ENCODE data around the gene ABTB2.
"Not testable (repeated sequence)": the region's sequence is repeated elsewhere in the genome, so short reads cannot be mapped to it uniquely, and the experiment has no call there.

Gene ABTB2

DNA sequence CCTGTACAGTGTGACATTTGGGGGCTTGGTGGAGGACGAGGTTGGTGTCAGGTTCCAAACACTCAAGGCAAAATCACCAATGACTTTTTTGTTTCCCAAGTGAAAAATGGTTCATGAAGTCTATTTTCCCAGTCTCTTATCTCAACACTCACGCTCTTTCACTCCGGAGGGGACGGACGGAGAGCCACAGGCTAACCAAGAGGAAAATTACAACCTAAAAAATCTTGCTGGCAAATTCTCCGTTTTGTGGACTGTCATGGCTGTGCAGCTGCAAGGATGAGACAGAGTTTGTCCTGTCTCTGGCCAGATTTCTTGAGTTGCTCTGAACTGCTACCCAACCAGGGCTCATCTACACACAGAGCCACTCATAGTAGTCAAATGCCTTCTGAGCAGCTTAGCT lies 101.2 kb downstream of the ABTB2 start:
- in situ Hi-C loops (cut with HindIII; ENCODE audit: low pct_ligation_motif_present, low pct_unique_long_range_greater_than_20kb, low sequenced_read_pairs): no loop called here
- DNase-seq: no peak

DNA sequence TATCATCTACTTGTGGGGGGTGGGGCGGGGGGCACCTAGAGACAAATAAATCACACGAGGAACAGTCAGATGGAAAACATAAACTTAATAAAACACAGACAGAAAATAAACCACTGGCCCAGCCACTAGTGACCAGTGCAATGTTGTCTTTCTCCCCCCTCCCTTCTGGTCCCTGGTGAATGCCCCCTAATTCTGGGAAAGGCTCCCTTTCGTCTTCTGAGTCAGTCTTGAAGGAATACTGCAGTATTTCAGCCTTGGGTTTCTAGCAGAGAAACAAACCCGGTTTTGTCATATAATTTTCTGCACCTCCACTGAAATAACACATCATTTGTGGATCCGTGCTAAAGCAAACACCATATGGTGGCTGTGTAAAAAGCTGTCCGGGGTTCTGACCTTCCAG lies 101.7 kb downstream of the ABTB2 start:
- DNase-seq: no peak
- in situ Hi-C loops (cut with HindIII; ENCODE audit: low pct_ligation_motif_present, low pct_unique_long_range_greater_than_20kb, low sequenced_read_pairs): no loop called here

DNA sequence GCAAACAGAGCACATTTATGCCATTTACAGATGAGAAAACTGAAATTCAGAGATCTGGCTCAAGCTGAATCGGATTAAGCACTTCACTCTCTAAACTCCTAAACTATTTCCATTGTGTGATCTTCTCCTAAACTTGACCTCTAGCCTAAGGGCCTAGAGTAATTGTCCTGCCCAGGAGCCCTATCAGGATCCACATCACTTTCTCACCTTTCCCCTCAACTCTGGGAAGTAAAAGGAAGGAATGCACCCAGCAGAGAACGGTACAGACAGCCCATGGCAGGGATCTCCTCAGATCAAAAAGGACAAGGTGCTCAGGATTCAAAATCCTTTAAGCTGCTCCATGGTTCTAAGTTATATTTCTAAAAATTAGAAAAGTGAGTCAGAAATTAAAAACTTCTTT lies 102.7 kb downstream of the ABTB2 start:
- DNase-seq: no peak
- in situ Hi-C loops (cut with HindIII; ENCODE audit: low pct_ligation_motif_present, low pct_unique_long_range_greater_than_20kb, low sequenced_read_pairs): no loop called here

DNA sequence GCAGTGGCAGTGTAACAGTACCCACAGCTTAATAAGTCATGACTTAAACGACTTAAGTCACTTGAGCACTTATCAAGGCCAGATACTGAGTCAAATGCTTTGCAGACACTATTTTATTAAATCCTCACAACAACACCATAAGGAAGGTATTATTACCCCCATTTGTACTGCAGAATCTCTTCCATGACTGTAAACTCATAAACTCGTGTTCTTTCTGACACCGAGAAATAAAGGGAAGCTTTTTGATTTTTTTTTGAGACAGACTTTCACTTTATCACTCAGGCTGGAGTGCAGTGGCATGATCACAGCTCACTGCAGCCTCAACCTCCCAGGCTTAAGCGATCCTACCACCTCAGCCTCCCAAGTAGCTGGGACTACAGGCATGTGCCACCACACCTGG lies 103.8 kb downstream of the ABTB2 start:
- in situ Hi-C loops (cut with HindIII; ENCODE audit: low pct_ligation_motif_present, low pct_unique_long_range_greater_than_20kb, low sequenced_read_pairs): no loop called here
- no peak for DNase-seq

DNA sequence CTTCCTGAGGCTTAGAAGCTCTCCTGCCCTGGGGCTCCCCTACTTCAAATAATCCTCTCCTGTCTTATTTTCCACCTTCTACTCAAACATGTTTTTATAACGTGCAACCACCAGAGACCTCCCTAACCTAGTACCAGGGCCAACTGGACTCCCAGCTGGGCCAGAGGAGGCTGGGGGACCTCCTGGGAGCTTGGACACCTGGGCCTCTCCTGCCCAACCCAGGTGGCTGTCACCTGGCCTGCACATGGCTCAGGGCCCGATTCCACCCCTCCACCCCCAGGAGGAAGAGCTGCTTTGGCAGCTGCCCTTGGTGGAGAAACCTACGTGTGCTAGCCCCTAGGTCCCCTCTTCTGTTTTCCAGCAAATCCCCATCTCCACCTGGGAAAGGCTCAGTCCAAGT lies 105.2 kb downstream of the ABTB2 start:
- DNase-seq: no peak
- in situ Hi-C loops (cut with HindIII; ENCODE audit: low pct_ligation_motif_present, low pct_unique_long_range_greater_than_20kb, low sequenced_read_pairs): no loop called here

DNA sequence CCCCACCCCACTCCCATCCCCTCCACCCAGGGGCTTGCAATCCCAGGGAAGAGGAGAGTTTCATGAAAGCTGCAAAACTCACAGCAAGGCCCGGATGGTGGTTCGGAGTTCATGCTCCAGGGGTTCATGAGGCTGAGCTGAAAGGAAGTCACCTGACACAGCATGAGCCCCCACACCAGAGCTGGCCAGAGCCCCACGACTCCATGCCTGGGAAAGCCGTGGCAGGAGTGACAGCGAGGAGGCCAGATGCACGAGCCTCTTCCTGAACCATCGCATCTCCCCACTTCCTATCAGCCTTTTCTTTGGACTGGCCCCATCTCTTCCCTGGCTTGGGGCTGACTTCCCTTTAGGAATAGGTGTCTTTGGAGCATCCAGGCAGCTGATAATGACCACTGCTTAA lies 105.8 kb downstream of the ABTB2 start:
- in situ Hi-C loops (cut with HindIII; ENCODE audit: low pct_ligation_motif_present, low pct_unique_long_range_greater_than_20kb, low sequenced_read_pairs): no loop called here
- DNase-seq: no peak

DNA sequence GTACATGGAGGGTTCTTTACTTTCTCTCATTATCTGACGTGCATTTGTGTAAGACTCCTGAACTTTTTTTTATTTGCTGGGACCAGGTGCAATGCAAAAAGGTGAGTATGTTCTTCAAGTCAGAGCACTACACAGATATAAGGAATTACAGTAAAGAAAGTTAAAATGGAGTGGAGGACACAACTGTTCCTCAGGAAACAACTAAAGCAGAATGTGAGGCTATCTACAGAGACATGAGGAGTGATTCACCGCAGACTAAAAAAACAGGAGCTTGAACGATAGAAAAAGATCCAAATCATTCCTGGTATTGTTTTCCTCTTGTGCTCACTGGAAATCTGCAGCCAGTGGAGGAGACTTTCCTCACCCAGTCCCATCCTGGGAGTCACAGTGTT lies 106.2 kb downstream of the ABTB2 start:
- in situ Hi-C loops (cut with HindIII; ENCODE audit: low pct_ligation_motif_present, low pct_unique_long_range_greater_than_20kb, low sequenced_read_pairs): no loop called here
- DNase-seq: peak; percentile 28

DNA sequence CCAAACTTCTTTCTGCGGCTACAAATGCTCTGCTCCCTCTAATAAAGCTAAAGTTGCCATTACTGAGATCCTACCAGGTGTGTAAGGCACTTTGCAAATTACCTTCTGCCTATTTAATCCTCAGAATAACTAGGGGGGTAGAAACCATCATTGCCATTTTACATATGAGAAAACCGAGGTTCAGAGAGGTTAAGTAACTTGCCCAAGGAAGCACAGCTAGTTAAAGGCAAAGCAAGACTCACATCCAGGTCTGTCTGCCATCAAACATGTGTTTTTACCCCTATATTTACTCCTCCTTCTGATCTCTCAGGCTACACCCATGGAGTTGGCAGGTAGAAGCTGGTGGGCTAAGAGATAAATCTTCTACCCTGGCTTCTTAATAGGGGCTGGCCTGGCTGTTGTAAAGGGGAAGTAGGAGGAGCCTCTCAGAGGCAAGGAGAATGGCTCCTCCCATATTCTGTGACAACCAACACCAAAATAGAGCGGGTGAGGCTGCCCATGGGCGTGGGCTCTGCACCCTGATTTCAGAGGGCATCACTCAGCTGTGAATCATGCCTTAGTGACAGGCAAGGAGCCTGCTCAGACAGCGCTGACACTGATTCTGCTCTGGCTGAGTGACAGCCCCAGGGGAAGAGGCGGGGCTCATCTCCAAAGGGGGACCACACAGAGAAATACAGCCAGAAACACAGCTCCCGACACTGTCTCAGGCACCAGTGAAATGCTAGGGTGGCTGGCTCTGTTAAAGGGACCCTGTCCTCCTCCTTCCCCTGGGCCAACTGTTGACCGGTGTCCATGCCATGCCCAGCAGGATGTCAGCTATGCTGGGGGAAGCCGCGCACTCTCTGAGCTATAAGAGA lies 106.8 kb downstream of the ABTB2 start:
- in situ Hi-C loops (cut with HindIII; ENCODE audit: low pct_ligation_motif_present, low pct_unique_long_range_greater_than_20kb, low sequenced_read_pairs): no loop called here
- peak; percentile 73 for DNase-seq

DNA sequence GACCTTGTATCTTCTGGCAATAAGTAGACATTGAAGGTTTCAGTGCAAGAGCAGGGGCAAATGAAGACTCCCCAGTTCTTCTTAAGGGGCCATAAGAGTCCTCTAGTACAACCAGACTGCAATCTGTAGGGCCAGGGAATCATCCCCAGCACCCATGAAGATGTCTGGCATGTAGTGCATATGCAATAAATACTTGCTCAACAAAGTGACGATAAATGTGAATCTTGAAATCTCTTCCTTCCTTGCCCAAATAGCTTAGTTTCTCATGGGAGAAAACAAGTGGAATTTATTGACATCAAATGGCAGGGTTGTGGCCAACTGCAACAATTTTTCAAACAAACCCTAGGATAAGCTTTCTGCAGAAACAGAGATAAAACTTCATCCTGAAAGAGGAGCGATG lies 107.6 kb downstream of the ABTB2 start:
- in situ Hi-C loops (cut with HindIII; ENCODE audit: low pct_ligation_motif_present, low pct_unique_long_range_greater_than_20kb, low sequenced_read_pairs): no loop called here
- no peak for DNase-seq

DNA sequence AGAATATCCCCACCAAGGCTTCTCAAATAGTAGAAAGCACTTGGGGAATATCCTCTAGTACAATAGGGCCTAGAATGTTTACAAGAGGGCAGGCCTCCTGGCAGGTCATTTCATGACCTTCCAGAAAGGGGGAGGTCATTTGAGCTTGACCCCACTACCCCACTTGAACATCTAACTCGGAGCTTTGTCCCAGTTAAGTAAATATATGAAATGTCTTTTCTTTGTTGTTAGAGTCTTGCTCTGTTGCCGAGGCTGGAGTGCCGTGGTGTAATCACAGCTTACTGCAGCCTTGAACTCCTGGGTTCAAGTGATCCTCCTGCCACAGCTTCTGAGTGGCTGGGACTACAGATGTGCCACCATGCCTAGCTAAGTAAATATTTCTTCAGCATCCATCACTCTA lies 108.4 kb downstream of the ABTB2 start:
- DNase-seq: no peak
- in situ Hi-C loops (cut with HindIII; ENCODE audit: low pct_ligation_motif_present, low pct_unique_long_range_greater_than_20kb, low sequenced_read_pairs): no loop called here

DNA sequence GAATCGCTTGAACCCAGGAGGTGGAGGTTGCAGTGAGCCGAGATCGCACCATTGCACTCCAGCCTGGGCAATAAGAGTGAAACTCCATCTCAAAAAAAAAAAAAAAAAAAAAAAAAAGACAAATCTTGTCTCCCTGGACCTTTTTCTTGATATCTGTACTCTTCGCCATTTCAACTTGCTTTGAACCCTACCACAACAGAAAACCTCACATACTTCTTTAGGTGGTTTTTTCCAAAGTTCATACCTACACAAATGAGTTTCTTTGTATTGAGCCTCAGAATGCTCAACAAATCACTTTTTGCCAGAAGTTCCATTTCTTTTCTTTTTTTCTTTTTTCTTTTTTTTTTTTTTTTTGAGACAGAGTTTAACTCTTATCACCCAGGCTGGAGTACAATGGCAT lies 111.3 kb downstream of the ABTB2 start:
- DNase-seq; in situ Hi-C loops (cut with HindIII; ENCODE audit: low pct_ligation_motif_present, low pct_unique_long_range_greater_than_20kb, low sequenced_read_pairs): not testable (repeated sequence)

DNA sequence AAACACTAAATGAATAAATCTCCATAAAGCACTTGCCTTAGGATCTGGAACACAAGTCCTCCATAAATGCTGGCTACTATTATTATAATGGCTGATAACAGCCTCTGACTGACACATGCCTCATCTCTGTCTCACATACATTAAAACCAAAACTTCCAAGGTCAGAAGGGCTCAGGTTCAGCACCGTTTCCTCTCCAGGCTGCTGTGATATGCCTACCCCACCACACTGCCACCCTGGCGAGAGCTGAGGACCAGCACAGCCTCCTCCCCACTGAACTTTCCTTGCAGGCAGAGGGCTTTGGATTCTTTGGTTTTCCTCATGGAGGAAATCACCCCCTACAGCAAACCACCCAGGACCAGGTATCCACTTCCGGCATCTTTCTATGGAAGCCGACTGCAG lies 112.8 kb downstream of the ABTB2 start:
- in situ Hi-C loops (cut with HindIII; ENCODE audit: low pct_ligation_motif_present, low pct_unique_long_range_greater_than_20kb, low sequenced_read_pairs): no loop called here
- DNase-seq: no peak

DNA sequence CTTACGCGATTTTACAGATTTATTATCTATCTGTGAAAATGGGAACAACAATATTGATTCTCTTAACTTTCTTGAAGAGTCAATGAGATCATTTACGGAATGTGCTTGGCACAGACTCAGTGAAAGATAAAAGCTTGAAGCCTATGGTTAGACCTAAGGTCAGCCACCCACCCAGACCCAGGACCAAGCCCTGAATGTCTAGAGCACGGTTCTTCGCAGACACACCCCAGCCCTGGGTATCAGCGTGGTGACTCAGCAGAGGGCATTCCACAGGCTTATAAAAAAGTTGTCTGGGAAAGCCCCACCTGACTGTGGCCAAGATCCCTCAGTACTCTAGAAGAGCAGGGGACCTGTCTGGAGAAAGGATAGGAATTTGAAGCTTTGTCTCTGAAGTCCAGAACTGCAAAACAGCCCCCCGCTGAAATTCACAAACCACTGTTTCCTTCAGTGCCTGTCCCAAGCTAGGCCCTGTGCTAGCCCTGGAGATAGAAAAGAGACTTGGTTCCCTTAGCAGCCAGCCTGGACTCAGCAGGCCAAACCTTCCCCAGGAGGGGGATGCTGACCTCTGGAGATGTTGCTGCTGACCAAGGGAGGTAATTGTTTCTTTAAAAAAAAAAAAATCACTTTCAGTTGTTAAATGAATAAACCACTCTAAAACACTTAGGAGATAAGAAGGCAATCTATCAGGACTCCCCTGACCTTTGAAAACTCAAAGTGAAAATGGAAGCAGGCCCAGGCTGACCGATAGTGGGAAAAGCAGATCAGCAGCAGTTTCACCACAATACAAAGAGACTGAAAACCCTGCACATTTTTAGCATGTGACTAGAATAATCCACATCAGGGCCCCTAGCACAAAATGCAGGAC lies 114.0 kb downstream of the ABTB2 start:
- in situ Hi-C loops (cut with HindIII; ENCODE audit: low pct_ligation_motif_present, low pct_unique_long_range_greater_than_20kb, low sequenced_read_pairs): no loop called here

DNA sequence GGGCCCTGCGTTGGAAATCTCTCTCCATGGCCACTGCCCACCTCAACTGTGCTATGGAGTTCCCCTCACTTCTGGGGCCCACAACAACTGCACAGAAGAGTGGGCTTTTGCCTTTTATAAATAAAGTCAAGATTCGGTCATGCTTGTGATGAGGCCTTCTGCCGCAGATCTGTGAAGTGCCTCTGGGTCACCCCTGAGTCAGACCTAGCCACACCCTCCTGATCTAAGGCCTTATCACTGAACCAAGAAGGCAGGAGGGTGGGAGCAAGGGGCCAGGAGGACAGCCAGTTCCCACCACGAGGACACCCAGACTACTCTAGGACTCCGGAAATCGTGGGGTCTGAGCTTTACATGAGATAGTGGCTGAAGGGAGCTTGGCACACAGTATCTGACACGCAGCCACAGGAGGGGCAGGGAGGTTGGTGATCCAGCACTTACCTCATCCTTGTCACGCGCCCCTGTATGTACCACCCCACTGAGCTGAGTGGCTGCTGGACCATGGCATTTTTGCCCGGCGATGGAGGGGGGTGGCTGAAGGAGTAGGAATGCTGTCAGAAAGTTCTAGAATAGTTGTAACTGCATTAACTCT lies 115.7 kb downstream of the ABTB2 start:
- in situ Hi-C loops (cut with HindIII; ENCODE audit: low pct_ligation_motif_present, low pct_unique_long_range_greater_than_20kb, low sequenced_read_pairs): no loop called here
- DNase-seq: peak; percentile 82

More for the DNA sequence above, 114.0 kb downstream of the ABTB2 start:
- DNase-seq: peak; percentile 90

DNA sequence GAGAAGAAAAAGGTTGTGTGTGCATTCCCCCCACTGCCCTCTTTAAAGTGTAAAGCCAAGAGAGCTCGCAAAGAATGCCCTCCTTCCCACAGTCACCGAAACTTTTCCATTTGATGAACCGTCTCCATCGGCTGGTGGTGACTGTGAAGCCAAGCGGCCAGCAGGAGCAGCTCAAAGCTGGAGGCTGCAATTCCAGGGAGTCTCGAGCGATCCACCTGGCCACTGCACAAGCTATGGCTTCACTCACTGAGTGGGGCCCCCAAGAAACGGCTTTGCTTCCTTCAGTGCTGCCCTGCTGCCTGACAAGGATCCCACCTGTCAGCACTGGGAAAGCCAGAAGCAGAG lies 117.7 kb downstream of the ABTB2 start:
- in situ Hi-C loops (cut with HindIII; ENCODE audit: low pct_ligation_motif_present, low pct_unique_long_range_greater_than_20kb, low sequenced_read_pairs): no loop called here
- DNase-seq: no peak

DNA sequence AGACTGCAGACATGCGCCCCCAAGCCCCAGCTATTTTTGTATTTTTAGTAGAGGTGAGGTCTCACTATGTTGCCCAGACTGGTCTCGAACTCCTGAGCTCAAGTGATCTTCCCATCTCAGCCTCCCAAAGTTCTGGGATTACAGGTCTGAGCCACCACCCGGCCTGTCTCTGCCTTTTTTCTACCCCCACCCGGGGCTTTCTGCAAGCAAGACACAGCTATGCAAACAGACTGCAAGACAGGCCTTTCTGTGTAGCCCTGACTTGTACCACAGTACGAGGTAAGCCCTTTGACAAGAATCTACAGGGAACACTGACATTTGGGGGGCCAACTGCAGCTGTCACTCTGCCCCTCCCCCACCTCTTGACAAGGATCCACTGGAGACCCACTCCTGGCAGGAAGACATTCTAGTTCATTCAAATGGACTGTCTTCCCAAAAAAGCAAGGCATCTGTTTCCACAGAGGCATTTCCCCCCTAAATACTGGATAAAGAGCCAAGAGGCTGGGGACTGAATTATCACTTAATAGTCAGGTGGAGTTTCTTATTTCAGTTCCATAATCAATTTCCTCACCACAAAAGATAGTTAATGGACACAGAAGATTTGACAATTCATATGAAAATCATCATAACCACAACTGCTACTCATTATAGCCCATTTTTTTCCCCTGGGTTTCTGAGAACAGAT lies 118.2 kb downstream of the ABTB2 start:
- in situ Hi-C loops (cut with HindIII; ENCODE audit: low pct_ligation_motif_present, low pct_unique_long_range_greater_than_20kb, low sequenced_read_pairs): no loop called here
- no peak for DNase-seq

DNA sequence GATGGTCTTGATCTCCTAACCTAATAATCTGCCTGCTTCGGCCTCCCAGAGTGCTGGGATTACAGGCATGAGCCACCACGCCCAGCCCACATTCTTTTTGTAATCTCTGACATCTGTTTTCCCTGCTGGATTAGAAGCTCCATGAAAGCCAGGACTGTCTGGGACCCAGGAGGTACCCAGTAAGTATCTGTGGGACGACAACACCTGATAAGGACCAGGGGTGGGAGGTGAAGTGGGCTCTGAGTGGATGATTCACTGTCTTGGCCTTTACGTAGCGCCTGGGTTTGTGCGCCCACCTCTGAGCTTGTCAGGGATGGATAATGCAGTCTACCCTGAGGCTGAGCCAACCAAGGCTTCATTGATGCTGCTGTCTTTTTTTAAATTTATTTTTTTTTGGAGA lies 118.8 kb downstream of the ABTB2 start:
- in situ Hi-C loops (cut with HindIII; ENCODE audit: low pct_ligation_motif_present, low pct_unique_long_range_greater_than_20kb, low sequenced_read_pairs): no loop called here
- no peak for DNase-seq

DNA sequence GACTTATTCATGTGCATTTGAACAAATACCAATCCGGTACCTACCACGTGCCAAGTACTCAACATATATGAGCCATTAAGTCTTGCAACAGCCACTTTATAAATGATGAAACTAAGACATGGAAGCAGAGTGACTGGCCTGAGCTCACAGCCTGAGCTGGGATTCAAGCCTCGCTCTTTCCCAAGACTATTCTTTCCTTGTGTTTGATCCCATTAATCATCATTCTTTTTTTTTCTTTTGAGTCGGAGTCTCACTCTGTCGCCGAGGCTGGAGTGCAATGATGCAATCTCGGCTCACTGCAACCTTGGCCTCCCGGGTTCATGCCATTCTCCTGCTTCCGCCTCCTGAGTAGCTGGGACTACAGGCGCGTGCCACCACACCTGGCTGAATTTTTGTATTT lies 119.3 kb downstream of the ABTB2 start:
- no peak for DNase-seq
- in situ Hi-C loops (cut with HindIII; ENCODE audit: low pct_ligation_motif_present, low pct_unique_long_range_greater_than_20kb, low sequenced_read_pairs): no loop called here

DNA sequence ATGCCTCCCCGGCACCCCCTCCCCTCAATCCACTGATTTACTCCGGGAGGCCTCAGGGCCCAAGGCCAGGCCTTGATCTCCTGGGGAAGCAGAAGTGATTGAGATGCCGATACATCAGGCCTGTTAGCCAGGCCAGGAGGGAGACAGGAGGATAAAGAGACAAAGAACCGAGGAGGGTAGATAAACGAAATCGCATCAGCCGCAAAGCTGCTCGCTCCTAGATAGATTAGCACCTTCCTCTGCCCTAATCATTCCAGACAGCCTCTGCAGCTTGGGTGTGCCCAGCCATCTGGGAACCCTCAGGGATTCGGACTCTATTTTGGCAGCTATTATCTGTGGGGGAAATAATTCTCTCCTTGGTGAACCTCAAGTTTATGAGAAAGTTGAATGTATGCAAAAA lies 121.2 kb downstream of the ABTB2 start:
- in situ Hi-C loops (cut with HindIII; ENCODE audit: low pct_ligation_motif_present, low pct_unique_long_range_greater_than_20kb, low sequenced_read_pairs): no loop called here
- no peak for DNase-seq
